NCI-H460 (cell line): ENCODE data around the gene CLEC3B. TPM values are rescaled to one million over a fixed set of nuclear protein-coding genes. Genes with fewer than 3 reads are reported as not detected.

ENCODE experiments used
- DNase-seq: peaks from one replicate; pipeline ENCODE4 v3.0.0-alpha.2; 2016; ENCODE audit warnings: low read depth; ENCODE audit errors: extremely low read depth
- total RNA-seq: library from RNA; depleted of rRNA; stranded (reverse); fragments of >200 nt; shearing (Covaris generic); gene quantifications from 2 replicates; pipeline ENCODE4 v1.2.3, GENCODE V29; 2014

The CLEC3B gene
- total RNA-seq, 1 experiment from 2014 or later = 0.12 TPM

DNA sequence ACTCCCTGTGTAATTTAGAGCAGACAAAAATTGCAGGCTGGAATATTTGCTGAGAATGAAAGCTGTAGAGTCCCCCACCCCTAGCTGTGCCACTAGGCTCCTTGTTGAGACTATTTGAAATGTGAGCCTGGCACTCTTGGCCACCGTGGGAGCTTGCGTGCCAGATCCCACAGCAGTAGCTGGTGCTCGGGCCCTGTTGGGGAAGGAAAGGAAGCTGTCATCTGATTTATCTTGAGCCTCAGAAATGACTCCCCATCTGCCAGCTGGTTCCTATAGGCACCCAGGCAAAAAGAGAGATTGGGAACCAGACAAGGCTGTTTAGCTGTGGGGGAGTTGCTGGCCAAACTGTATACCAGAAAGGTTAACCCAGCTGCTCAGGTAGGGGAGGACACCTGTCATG lies 23.4 kb upstream of the CLEC3B start:
- no peak for DNase-seq

DNA sequence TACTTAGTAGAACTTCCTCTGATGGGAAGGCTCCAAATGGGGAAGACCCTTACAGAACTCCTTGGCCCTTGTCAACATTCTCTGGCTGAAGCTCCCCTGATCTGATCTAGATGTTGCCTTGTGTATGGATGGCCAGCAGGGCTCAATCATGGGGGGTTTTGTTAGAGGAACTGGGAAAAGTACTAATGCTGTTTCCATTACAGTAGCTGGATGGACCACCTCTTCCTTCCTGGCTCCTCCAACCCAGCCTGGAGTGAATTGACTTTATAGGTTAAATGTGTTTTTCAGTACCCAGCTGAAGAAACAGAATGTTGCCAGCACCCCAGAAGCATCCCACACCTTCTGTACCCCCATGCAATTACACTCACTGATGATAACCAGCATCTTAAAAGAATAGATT lies 22.7 kb upstream of the CLEC3B start:
- no peak for DNase-seq

DNA sequence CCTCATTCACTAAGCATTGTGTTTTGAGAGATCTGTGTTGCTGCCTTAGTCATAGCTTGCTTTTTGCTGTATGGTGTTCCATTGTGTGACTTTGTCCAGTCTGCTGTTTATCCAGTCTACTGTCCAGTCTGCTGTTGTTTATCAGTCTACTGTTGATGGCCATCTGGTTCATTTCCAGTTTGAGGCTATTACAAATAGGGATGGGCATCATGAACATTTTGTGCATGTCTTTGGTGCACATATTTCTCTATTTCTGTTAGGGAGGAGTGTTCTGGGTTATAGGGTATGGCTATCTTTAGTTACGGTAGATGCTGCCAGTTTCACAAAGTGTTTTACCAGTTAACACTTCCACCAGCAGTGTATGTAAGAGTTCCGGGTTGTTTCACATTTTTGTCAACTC lies 22.2 kb upstream of the CLEC3B start:
- DNase-seq = no peak

DNA sequence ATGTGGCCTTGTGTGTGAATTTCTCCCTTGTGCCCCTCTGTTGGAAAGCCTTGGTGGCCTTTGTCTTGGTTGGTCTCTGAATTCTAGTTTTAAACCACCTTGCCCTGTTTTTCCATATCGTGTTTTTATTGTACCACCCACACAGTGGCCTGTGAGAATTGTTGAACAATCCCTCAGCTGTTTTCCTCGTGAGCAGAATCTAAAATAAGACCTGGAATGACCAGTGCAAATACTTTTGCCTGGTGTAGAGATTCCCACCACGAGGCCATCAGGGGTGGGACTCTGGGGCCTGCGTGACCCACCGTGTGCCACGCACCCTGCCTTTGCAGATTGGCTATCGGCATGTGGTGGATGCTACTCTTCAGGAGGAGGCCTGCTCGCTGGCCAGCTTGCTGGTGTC lies 19.0 kb upstream of the CLEC3B start:
- no peak for DNase-seq

DNA sequence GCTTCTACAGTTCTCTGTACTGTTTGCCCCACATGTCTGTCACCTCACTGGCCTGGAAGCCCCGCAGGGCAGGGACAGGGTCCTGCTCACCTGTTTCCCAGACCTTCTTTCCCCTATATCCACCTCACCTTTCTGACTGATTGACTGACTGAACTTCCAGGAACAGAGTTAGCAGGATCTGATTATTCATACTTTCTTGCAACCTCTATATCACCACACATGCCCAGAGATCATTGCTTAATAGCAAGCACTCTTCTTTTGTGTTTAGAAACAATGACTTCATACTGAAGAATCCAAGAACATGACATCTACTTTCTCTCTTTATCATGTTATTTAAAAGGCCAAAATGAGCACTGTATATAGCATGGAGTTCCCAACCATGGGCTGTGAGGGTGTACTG lies 18.0 kb upstream of the CLEC3B start:
- no peak for DNase-seq

DNA sequence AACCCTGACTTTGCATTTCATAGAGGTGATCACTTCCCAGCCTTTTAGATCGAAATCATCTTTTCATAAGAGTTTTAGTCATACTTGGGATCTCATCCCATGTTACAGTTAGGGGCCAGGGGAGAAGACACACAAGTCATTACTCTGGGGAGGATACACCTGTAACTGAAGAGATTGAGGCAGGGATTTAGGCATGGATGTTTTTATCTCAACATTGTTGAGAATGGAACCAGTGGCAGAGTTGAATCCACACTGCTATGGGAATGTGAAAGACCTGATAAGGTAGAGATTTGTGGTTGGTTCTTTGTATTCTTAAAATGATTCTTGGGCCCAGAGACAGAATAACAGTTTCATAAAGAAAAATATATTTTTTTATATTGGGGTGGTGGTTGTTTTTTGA lies 16.2 kb upstream of the CLEC3B start:
- no peak for DNase-seq

DNA sequence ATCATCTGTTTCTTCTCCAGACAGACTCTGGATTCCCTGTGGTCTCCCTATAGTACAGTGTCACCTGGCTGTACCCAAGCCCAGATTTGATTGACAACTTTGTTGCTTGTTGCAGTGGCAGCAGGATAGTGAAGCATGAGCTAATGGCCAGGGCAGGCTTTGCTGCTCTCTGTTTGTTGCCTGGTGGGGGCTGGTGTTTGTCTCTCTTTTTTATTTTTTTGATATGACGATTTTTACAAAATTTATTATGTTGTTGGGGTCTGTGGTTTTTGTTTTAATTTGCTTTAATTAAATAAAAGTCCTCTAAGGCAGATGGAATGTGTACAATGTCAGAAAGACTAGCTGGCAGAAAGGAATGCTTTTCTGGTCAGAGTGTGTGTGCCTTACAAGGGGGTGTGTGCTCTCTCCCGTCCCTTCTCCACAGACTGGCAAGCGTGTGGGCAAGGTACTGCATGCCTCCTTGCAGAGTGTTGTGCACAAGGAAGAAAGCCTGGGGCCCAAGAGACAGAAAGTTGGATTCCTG lies 15.2 kb upstream of the CLEC3B start:
- DNase-seq = no peak

DNA sequence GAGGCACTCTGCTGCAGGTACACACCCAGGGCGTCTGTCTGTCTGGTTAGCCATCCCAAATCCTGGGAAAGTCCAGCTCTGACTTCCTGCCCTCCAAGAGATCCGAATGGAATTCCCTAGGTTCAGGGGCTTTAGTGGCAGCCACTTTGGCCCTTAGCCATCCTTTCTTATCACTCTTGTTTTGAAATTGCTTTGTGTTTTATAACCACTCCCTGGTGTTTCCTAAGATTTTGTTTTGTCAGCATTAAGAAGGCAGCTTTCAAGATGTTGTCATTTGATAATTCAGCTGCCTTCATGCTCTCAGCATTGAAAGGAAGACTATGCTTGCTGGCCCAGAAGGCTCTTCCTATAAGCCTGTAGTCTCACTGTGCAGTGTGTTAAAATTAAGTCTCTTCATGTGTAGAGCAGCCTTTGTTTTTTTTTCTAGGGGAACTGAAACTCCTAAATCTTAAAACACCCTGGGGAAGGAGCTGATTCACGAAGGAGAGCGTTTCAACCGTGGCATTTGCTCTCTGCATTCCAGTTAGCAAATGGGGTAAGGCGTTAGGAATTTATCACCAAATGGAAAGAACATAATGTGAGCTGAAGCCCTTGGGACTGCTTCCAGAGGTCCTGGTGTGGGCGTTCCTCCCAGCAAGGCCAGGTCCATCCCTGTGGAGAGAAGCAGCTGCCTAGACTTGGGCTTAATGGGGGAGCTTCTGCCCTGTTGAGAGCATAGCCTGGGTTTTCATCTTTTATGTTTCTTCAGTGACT lies 14.2 kb upstream of the CLEC3B start:
- DNase-seq = no peak

DNA sequence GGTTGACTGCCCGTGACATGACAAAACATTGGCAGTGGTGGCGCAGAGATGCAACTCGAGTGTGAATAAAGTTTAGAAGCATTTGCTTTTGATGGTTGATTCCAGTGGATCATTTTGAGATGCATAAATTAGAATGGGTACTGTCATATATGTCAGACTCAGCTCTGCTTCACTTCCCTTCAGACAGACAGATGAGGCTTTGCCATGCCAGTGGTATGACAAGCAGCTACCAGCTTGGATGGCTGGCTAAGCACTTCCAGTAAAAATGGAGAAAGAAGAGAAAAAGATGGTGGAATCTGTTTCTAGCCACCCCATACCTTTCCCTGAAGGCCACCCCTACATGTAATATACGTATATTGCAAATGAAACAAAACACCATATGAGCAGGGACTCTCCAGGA lies 13.5 kb upstream of the CLEC3B start:
- no peak for DNase-seq

DNA sequence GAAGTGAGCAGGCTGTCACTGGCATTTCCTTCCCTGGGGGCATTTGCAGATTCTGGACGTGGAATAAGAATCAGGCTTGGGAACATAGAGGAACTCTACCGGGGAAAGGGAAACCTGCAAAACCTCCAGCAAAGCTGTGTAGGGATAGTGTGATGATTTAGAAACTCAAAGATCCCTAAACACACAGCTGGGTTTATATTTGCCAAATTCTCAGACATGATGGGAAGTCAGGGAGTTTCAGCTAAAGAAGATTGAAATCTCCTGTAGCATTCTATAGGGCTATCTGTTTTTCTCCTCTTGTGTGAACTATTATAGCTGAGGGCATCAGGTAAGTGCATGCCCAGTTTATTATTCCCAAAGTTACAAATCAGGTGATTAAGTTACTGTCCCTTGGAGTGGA lies 9.2 kb upstream of the CLEC3B start:
- DNase-seq = no peak

DNA sequence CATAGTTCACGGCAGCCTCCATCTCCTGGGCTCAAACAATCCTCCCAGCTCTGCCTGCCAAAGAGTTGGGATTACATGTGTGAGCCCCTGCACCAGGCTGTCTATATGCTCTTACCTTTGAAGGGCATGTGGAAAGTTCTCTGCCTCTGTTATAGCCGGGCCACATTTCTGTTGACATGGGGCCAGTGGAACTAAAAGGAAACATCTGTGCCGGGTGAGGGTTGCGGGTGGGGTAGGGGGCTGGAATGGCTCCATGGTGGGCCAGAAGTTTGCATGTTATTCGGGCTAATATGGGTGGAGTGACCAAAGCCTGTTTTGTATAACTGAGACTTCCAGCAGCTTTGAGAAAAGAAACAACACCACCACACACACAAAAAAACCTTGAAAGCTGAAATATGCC lies 8.3 kb upstream of the CLEC3B start:
- no peak for DNase-seq

DNA sequence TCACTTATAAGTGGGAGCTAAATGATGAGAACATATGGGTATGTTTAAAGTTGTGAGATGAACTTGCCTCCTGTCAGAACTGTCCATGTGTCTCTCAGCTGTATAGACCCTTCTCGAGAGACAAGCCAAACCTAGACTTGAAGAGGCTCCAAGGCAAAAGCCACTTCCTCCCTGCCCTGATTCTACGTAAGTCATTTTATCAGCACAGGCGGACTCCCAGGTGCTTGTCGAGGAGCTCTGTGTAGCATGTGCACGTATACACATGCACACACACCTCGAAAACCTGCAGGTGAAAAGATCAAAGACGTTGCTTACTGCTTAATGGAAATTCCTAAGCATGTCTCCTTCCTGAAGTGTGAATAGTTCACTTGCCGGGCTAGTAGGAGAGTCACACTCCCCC lies 5.6 kb upstream of the CLEC3B start:
- no peak for DNase-seq

DNA sequence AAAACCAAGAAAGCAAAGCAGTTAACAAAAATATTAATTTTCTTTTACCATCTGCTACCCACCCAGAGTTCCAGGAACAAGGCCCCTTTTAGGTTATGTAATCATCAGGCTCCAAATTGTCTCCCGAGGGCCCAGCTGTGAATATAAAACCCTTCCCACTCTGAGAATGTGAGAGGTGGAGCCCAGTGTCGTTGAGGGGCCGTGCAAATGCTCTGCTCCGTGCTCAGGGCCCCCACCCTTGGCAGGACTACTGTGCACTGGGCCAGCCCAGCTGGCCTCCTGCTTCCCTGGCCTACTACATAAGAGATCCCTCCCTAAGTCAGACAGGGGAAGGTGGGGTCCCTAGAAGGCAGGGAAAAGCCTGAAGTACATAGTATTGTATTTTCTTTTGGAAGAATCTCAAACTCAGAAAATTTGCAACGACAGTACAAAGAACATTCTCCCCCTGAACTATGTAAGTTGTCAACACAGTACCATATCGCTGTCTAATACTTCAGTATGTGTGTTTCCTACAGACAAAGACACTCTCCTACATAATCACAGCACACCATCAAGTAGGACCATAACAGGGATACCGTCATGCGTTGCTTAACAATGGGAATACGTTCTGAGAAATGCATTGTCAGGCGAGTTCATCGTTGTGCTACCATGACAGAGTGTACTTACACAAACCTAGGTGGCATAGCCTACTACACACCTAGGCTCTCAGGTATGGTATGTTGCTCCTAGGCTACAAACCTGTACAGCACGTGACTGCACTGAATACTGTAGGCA lies 4.4 kb upstream of the CLEC3B start:
- DNase-seq = no peak

DNA sequence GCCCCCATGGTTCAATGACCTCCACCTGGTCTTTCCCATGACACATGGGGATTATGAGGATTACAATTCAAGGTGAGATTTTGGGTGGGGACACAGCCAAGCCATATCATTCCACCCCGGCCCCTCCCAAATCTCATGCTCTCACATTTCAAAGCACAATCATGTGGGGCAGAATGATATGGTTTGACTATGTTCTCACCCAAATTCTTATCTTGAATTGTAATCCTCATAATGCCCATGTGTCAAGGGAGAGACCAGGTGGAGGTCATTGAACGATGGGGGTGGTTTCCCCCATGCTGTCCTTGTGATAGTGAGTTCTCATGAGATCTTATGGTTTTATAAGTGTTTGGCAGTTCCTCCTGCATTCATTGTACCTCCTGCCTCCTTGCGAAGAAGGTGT lies 2.4 kb upstream of the CLEC3B start:
- no peak for DNase-seq

DNA sequence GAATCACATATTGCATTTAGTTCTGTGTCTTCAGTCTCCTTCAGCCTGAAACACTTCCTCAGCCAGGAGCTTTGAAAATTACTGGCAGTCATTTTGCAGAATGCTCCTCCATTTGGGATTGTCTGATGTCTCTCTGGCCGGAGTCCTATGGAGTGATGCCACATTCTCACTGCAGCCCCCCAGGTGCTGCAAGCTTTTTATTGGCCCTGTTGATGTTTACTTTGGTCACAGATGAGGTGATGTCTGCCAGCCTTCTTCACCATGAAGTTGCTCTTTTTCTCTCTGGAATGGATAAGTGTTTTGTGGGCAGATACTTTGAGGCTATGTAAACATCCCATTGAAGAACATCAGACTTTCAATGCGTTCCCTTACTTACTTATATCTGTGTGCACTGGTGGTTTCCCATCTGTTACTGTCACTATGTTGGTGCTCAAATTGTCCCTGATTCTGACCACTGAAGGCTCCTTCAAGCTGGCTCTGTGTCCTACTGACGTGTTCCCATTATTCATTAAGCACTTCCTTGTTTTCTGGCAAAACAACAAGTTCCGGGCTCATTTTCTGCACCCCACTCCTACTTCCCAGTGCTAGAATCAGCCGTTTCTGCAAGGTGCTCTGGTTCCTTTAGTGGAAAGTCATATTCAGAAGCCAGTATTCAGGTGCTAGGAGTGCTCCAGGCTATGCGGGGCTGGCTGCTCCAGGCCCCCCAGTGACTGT lies 1.4 kb upstream of the CLEC3B start:
- DNase-seq = no peak

DNA sequence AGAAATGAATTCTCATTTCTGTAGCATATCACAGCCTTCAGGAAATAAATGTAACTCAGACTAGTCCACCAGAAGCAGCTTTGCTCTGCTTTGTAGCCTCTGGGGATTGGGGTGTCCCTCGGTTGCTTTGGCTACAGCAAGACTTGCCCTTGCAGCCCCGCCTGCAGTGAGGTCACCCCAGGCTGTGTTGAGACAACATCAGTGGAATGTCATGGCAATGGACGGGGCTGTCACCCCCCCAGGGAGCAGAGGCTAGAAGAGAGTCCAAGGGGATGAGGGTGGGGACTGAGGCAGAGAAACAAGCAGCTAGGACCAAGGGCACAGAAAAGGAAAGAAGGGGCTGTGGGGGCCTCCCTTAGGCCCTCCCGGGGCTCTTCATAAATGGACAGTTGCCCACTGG lies 854 bp downstream of the CLEC3B start:
- no peak for DNase-seq

DNA sequence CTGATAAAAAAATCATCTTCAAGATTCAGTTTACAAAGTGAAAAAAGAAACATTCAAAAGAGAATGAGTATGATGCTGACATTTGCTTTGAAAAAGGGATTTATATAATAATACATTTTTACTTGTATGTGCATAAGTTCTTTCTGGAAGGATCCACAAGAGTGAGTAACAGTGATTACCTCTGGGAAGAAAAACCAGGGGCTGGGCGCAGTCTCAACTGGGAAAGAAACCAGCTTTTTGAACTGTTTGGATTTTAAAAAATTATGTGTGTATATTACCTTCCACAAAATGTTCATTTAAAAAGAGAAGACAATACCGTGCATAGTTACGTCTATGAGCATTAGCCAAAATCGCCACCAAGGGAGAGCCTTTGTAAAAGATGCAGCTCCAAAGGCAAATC lies 1.3 kb downstream of the CLEC3B start:
- DNase-seq = no peak

DNA sequence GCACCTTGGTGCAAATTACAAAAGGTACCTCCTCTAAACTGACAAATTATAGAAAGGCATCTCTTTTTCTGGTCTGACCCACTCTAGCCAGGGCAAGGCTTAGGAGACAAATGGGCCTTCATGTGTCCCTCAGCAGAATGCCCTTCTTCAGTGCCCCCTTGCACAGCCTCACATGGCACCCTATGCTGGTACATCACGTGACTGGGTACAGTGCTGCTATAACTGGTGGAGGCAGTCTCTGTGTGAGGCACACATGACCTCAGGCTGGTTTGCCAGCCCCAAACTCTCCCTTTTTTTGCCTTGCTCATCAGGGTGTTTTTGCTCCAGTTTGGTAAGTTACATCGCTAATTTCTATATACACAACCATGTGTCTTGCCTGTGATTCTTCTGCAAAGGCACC lies 3.1 kb downstream of the CLEC3B start:
- DNase-seq = no peak

DNA sequence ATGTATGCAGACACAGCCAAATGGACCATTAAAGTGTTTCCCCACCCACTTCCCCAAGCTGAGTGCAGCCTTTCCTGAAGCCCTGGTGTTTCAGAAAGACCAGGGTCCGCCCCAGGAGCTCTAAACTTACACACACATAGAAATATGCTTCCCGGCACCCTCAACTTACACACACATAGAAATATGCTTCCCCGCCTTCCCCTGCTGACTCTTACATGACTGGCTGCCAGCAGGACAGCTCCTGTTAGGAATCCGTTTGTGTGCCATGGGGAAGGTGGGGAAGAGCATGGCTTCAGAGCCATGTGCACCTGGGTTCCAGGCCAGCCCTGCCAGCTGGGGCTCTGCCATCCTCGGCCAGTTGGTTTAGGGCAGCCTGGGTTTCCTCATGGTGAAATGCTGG lies 3.6 kb downstream of the CLEC3B start:
- DNase-seq = no peak

DNA sequence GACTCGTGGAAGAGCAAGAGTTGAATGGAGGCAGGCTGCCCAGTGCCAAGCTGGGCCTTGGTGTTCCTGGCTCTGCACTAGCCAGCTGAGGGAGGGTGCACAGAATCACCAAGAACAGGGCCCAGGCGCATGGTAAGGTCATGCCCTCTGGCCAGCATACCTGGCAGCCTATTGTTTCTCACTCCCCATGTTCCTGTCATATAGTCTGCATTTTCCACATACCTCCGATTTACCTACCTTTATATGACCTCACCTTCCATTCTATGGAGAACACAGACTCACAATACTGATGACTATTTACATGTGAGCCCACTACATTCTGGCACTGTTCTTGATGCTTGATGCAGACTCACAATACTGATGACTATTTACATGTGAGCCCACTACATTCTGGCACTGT lies 5.4 kb downstream of the CLEC3B start:
- DNase-seq = no peak

DNA sequence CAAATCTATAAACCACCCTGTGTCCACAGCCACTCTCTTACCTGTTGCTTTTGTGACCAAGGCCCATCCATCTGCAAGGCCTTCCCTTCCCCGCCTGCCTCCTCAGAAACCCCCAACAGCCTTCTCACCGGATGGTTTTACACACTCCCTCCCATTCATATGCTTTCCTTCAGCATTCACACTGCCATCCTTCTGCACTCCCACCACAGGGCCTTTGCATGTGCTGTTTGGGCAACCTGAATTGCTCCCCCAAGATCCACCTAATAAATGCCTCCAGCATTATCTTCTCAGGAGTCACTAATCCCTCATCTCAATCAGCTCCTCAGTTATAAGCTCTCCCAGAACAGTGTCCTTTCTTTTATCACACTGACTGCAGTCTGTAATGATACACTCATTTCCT lies 6.0 kb downstream of the CLEC3B start:
- no peak for DNase-seq

DNA sequence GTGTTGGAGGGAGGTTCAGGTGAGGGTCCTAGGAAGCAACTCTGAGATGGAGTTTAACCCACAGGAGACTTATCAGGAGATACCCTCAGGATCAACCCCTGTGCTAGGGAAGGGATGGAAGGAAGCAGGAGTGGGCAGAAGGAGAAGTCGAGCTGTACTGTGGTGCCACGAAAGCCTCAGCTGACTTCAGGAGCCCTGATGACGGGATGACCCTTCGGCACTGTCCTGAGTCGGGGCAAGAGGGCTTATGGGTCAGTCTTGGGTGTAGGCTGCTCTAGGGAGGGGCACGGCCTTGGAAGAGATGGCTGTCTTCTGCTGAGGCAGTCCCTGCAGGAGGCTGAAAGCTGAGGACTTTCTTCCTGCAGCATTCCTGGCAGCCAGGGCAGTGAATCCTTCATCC lies 7.7 kb downstream of the CLEC3B start:
- no peak for DNase-seq
